ENCODE data around the gene AKR7A3.
"Not testable (repeated sequence)": the region's sequence is repeated elsewhere in the genome, so short reads cannot be mapped to it uniquely, and the experiment has no call there.

The AKR7A3 gene

DNA sequence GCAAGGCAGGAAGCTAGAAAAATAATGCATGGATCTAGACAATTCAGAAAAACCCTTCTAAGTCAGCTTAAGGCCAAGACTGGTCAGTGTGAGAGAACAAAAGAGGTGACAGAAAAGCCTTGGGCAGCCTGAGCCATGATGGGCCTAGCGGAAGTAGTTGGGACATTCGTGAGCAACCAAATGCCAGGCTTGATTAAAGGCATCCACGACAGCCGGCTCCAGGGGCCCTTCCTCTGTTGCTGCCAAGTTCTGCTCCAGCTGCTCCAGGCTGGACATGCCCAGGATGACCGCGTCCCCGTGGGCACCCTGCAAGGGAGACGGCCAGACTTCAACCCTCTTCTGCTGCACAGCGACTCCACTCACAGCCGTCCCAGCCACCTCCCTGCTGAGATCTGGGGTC lies 15.5 kb upstream of the AKR7A3 start:
- DNase-seq (ENCODE audit: low read depth, low spot score); H3K27ac ChIP-seq: not testable (repeated sequence)

GRCh38 chr1:19300211-19300610 lies 11.6 kb upstream of the AKR7A3 start:
- DNase-seq (ENCODE audit: low read depth, low spot score) = no peak
- no peak overlapping the region for H3K27ac ChIP-seq

- H3K27ac ChIP-seq = no peak overlapping the region
- no peak for DNase-seq (ENCODE audit: low read depth, low spot score)
Observed at GRCh38 chr1:19294638-19295037, 6.1 kb upstream of the AKR7A3 start.

DNA sequence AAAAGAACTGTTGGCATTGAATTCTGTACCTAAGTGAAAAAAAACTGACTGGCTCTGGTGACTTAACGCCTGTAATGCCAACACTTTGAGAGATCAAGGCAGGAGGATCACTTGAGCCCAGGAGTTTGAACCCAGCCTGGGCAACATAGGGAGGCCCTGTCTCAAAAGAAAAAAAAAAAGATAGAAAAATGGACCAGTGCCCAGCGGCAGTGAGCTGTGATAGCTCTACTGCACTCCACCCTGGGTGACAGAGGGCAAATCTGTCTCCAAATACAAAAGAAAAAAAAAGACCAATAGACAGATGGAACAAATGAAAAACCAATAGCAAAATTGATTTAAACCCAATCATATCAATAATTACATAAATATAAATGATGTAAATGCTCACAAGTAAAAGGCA lies 674 bp upstream of the AKR7A3 start:
- DNase-seq (ENCODE audit: low read depth, low spot score) = no peak

DNA sequence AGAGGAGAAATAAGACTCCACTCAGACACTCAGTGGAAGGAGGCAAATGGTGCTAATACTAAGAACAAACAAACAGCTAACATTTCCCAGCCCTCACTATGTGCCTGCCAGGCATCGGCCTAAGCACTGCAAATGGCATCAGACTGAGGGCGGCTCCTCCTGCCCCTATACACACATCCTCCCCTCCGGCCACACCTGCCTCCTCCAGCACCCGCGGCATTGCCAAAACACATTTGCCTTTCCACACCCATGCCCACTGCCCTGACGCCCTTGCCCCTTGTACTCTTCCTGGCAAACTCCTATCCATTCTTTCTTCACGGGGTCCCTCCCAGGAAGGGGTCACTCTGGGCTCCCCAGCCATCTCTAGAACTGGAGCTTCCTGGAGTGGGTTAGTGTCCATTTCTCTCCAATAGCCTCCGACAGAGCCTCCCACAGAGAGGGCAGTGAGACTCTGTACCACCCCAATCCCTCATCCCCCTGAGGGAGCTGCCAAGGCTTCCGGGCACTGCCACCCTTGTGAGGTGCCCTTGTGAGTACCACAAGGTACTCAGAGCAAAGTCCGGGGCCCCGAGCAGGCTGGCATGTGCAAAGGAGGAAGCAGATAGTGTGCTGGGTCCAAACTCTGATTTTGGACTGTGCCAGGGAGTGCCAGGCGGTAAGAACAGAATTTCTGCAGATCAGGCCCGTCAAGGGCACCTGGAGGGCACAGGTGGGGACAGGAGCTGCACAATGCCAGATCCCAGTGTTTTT lies 959 bp downstream of the AKR7A3 start:
- DNase-seq (ENCODE audit: low read depth, low spot score) = no peak

More for the DNA sequence above, 674 bp upstream of the AKR7A3 start:
- no peak overlapping the region for H3K27ac ChIP-seq

DNA sequence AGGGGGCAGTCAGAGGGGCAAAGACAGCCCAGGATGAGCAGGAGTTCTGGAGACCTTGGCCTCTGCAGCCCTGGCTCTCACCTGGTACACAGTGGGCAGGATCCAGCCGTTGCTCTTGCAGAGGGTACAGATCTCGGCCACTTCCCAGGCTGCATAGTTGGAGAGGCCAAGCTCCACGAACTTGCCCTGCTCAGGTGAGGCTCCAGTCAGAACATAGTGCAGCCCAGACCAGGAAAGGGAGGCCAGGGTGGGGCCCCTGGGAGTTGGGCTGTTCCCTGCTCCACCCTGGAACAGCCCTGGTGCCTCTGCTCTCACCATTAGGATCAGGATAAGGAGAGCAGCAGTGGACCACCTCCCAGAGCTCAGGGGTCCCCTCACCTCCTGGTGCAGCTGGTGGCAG lies 2.8 kb downstream of the AKR7A3 start:
- not testable (repeated sequence) for DNase-seq (ENCODE audit: low read depth, low spot score); H3K27ac ChIP-seq

More for the DNA sequence above, 959 bp downstream of the AKR7A3 start:
- no peak overlapping the region for H3K27ac ChIP-seq

- not testable (repeated sequence) for DNase-seq (ENCODE audit: low read depth, low spot score)
Observed at GRCh38 chr1:19285366-19285765, 3.2 kb downstream of the AKR7A3 start.

DNA sequence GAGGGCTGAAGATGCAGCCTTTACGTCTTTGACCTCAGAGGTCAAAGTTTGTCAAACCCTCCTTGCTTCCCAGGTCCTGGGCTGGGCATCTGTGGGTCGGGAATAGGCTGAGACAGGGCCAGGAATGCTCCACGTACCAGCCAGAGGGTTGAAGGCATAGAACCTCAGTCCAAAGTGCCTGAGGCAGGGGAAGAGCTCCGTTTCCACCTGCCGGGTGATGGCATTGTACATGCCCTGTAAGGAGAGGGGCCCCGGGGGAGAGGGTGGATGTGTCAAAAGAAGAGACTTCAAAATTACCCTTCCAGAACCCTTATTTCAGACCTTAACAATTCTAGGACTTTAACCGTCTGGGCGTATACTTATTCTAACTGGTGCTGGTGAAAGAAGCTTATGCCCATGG lies 3.7 kb downstream of the AKR7A3 start:
- no peak overlapping the region for H3K27ac ChIP-seq
- no peak for DNase-seq (ENCODE audit: low read depth, low spot score)

More at GRCh38 chr1:19285366-19285765, 3.2 kb downstream of the AKR7A3 start:
- H3K27ac ChIP-seq = not testable (repeated sequence)

DNA sequence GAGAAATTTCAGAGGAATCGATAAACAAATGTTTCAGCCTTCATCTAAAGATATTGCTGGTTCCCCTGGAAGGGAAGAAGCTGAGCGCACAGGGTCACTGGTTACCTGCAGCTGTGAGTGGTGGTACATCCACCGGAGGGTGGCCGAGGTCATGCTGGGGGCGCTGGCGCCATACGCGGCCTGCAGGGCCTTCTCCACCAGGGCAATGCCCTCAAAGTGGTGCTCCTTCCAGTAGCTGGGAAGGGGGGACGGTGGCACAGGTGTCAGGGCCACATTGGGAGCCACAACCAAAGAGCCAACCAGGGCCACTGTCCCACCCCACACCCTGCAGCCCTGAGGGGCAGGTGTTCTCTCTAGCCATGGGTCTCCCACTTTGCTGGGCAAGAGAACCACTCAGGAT lies 4.7 kb downstream of the AKR7A3 start:
- DNase-seq (ENCODE audit: low read depth, low spot score) = no peak

DNA sequence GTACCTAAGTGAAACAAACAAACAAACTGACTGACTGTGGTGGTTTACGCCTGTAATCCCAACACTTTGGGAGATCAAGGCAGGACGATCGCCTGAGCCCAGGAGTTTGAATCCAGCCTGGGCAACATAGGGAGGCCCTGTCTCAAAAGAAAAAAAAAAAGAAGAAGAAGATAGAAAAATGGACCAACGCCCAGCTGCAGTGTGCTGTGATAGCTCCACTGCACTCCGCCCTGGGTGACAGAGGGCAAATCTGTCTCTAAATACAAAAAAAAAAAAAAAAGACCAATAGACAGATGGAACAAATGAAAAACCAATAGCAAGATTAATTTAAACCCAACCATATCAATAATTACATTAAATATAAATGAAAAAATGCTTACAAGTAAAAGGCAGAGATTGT lies 13.9 kb downstream of the AKR7A3 start:
- DNase-seq (ENCODE audit: low read depth, low spot score) = no peak
- H3K27ac ChIP-seq = no peak overlapping the region

More for the DNA sequence above, 4.7 kb downstream of the AKR7A3 start:
- H3K27ac ChIP-seq = no peak overlapping the region

DNA sequence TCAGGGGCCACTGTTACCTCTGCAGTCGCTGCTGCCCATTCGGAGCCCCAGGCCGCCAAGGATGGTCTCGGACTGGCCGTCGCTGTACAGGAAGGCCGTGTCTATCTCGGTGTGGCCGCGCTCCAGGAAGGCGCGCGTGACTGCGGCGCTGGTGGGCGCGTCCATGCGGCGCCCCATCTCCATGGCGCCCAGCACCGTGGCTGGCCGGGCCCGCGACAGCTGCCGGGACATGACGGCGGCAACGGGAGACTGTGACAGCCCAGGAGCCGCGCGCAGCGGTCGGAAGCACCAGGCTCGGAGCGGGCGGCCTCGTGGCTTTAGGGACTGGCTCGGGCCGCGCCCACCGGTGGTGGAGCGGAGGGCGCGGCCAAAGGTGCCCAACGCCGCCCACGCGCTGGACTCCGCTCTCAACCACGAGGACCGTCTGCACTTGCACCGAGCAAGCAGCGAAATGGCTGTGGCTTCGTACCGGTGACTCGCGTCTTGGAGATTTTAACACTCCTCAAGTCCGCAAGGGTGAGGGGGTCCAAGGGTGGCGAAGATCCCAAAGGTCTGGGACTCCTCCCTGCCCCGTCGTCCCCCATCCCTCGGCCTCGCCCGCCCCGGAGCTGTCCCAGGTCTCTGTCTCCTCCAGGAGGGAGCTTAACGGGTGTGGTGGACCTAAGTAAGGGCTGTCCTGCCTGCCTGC lies 14.6 kb downstream of the AKR7A3 start:
- H3K27ac ChIP-seq; DNase-seq (ENCODE audit: low read depth, low spot score): not testable (repeated sequence)

DNA sequence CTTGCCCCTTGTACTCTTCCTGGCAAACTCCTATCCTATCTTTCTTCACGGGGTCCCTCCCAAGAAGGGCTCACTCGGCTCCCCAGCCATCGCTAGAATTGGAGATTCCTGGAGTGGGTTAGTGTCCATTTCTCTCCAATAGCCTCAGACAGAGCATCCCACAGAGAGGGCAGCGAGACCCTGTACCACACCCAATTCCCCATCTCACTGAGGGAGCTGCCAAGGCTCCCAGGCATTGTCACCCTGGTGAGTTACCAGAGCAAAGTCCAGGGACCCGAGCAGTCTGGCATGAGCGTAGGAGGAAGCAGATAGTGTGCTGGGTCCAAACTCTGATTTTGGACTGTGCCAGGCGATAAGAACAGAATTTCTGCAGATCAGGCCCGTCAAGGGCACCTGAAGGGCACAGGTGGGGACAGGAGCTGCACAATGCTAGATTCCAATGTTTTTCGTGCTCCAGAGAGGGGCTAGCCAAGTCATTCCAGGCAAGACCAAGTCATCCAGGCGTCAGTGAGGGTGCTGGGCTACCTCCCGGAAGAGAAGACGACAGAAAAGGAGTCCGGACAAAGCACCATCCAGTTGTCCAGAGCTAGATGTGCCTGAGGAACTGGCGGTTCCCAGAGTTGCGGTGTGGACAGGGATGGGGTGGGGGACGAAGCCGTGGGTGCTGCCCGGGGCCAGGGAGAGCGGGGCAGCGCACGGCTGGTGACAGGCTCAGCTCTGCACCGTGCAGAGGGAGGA lies 15.3 kb downstream of the AKR7A3 start:
- DNase-seq (ENCODE audit: low read depth, low spot score) = no peak
- H3K27ac ChIP-seq = no peak overlapping the region

GRCh38 chr1:19272064-19272463 lies 16.5 kb downstream of the AKR7A3 start:
- DNase-seq (ENCODE audit: low read depth, low spot score) = no peak

GRCh38 chr1:19270343-19270730 lies 18.2 kb downstream of the AKR7A3 start:
- not testable (repeated sequence) for DNase-seq (ENCODE audit: low read depth, low spot score); H3K27ac ChIP-seq

More at GRCh38 chr1:19272064-19272463, 16.5 kb downstream of the AKR7A3 start:
- H3K27ac ChIP-seq = no peak overlapping the region

- not testable (repeated sequence) for DNase-seq (ENCODE audit: low read depth, low spot score); H3K27ac ChIP-seq
Observed at GRCh38 chr1:19269427-19270342, 18.9 kb downstream of the AKR7A3 start.

- no peak overlapping the region for H3K27ac ChIP-seq
- no peak for DNase-seq (ENCODE audit: low read depth, low spot score)
Observed at GRCh38 chr1:19268445-19268844, 20.1 kb downstream of the AKR7A3 start.

- no peak overlapping the region for H3K27ac ChIP-seq
- no peak for DNase-seq (ENCODE audit: low read depth, low spot score)
Observed at GRCh38 chr1:19262744-19263143, 25.8 kb downstream of the AKR7A3 start.

GRCh38 chr1:19262047-19262446 lies 26.5 kb downstream of the AKR7A3 start:
- DNase-seq (ENCODE audit: low read depth, low spot score) = no peak
- H3K27ac ChIP-seq = no peak overlapping the region

- H3K27ac ChIP-seq = peak overlapping the region; percentile 42
- DNase-seq (ENCODE audit: low read depth, low spot score) = peak; percentile 22
Observed at GRCh38 chr1:19260211-19261138, 28.1 kb downstream of the AKR7A3 start.

Data from epithelial cell of prostate (primary cell).